SK-N-MC (cell line): ENCODE measurements around the gene ZBTB18.
"Not testable (repeated sequence)": the region's sequence is repeated elsewhere in the genome, so short reads cannot be mapped to it uniquely, and the experiment has no call there.

Source experiments
- EZH2 ChIP-seq: fragments of 200-600 bp; sonication (generic); IDR thresholded peaks from one replicate; pipeline ENCODE4 v1.6.1; 2017; ENCODE audit warnings: antibody characterized with exemption
- FOXP2 ChIP-seq: optimal IDR thresholded peaks from 2 replicates; pipeline ENCODE3; 2011; ENCODE audit warnings: mild to moderate bottlenecking, moderate library complexity; ENCODE audit not compliant: insufficient read depth; ENCODE audit errors: extremely low read length, control extremely low read depth
- POLR2AphosphoS5 ChIP-seq: IDR thresholded peaks from 2 replicates; pipeline ENCODE4 v1.6.1; 2012; ENCODE audit warnings: mild to moderate bottlenecking, low read depth, low read length, borderline replicate concordance

GRCh38 chr1:244046254-244046653 is 4.8 kb upstream of the ZBTB18 start:
- not testable (repeated sequence) for TF ChIP-seq EZH2, FOXP2, POLR2AphosphoS5
